Measurements from ENCODE around the gene LAMA1. TPM values are rescaled to one million over a fixed set of nuclear protein-coding genes. Genes with fewer than 3 reads are reported as not detected.

Gene LAMA1
- total and polyA plus RNA-seq, 2 experiments from 2014 or later, result 11.4 to 36.8 TPM

DNA sequence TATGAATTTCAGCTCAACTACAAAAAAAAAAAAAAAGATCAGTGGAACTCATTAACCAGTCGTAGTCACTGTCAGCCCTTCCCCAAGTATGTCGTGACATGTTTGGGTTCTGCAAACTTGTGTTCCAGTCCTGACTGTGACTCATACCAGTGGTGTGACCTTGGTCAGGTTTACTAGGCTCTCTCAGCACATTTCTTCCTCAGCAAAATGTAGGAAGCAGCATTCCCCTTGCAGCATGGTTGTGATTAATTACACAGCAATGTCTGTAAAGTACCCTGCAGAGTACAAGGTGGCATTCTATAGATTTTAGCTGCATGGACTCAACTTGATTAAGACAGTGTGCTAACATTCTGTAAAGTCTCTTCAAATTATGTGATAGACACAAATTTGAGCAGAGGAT, 156.9 kb downstream of the LAMA1 start:
- TF ChIP-seq, protein P1, sequence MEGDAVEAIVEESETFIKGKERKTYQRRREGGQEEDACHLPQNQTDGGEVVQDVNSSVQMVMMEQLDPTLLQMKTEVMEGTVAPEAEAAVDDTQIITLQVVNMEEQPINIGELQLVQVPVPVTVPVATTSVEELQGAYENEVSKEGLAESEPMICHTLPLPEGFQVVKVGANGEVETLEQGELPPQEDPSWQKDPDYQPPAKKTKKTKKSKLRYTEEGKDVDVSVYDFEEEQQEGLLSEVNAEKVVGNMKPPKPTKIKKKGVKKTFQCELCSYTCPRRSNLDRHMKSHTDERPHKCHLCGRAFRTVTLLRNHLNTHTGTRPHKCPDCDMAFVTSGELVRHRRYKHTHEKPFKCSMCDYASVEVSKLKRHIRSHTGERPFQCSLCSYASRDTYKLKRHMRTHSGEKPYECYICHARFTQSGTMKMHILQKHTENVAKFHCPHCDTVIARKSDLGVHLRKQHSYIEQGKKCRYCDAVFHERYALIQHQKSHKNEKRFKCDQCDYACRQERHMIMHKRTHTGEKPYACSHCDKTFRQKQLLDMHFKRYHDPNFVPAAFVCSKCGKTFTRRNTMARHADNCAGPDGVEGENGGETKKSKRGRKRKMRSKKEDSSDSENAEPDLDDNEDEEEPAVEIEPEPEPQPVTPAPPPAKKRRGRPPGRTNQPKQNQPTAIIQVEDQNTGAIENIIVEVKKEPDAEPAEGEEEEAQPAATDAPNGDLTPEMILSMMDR (IDR thresholded peaks at IDR 0.05; ENCODE audit: low read depth, low read length), result no peak
- no peaks in the 10 kb centered on the region for H3K9me3 ChIP-seq (ENCODE audit: low read depth)
- H3K36me3 ChIP-seq, result peaks cover 35% of the 10 kb centered on the region
- DNase-seq (ENCODE audit: low read depth in 1 of 2, low spot score in 1 of 2), result peak in 1 of 2 donors; percentile 43
- H3K4me1 ChIP-seq (ENCODE audit: low read depth), result no peaks in the 10 kb centered on the region
- H3K4me3 ChIP-seq, result no peak overlapping the region
- no peaks in the 10 kb centered on the region for H3K27me3 ChIP-seq
- no peak overlapping the region for H3K27ac ChIP-seq

DNA sequence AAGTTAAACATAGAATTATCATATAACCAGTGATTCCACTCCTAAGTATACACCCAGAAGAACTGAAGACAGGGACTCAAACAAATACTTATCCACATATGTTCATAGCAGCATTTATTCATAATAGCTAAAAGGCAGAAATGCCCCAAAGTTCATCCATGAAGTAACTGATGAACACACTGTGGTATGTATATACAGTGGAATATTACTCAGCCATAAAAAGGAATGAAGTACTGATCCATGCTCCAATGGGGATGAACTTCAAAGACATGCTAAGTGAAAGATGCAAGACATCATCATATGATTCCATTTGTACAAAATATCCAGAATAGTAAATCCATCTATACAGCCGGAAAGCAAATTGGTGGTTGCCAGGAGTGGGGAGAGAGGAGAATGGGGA, 157.5 kb downstream of the LAMA1 start:
- no peak for DNase-seq (ENCODE audit: low read depth in 1 of 2, low spot score in 1 of 2)
- Histone ChIP-seq H3K36me3 (peaks cover 32% of the 10 kb centered on the region), H3K4me3 (no peak overlapping the region), H3K27ac (no peak overlapping the region), H3K9me3 (ENCODE audit: low read depth) (no peaks in the 10 kb centered on the region), H3K27me3 (no peaks in the 10 kb centered on the region), H3K4me1 (ENCODE audit: low read depth) (no peaks in the 10 kb centered on the region)
- TF ChIP-seq, protein P1 (IDR thresholded peaks at IDR 0.05; ENCODE audit: low read depth, low read length), result no peak

DNA sequence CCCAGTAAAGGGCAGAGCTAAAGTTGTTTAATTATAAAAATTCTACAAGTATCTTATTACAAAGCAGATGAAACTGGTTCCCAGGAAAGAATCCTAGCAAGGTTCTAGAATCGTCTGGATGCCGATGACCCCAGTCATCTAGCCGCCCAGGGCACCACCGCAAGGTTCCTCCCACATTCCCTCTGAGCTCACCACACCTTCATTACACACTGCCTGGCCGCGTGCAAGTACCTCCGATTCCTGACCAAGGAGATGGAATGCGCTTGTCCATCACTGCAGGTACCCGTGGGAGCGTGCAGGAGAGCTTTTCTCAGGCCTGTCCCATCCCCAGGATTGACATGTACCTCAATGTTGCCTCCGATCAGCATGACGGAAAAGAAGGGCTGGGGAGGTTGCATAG, 158.5 kb downstream of the LAMA1 start:
- Histone ChIP-seq H3K36me3 (peaks cover 25% of the 10 kb centered on the region), H3K4me3 (no peak overlapping the region), H3K4me1 (ENCODE audit: low read depth) (no peaks in the 10 kb centered on the region), H3K27ac (no peak overlapping the region), H3K9me3 (ENCODE audit: low read depth) (no peaks in the 10 kb centered on the region), H3K27me3 (no peaks in the 10 kb centered on the region)
- DNase-seq (ENCODE audit: low read depth in 1 of 2, low spot score in 1 of 2), result no peak
- TF ChIP-seq, protein P1 (IDR thresholded peaks at IDR 0.05; ENCODE audit: low read depth, low read length), result no peak

DNA sequence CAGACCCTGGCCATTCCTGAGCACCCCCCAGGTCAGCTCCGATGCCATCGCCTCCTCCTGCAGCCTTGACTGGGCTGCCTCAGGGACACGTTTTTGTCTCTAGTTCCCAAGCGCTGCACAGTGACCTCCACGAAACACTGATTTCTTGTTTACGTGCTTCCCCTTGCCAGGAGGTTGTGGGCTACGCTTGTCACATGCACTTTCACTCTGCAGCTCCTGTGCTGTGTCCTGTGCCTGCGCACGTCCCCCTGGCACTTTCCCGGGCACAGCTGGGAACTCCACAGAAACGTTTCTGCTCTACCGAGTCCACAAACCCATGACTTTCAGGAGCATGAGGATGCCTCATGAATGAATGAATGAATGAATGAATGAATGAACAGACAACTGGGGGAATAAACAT, 160.6 kb downstream of the LAMA1 start:
- DNase-seq (ENCODE audit: low read depth in 1 of 2, low spot score in 1 of 2), result no peak
- Histone ChIP-seq H3K27me3 (no peaks in the 10 kb centered on the region), H3K36me3 (peaks cover 25% of the 10 kb centered on the region), H3K4me3 (no peak overlapping the region), H3K9me3 (ENCODE audit: low read depth) (no peaks in the 10 kb centered on the region), H3K4me1 (ENCODE audit: low read depth) (no peaks in the 10 kb centered on the region), H3K27ac (no peak overlapping the region)
- TF ChIP-seq, protein P1 (IDR thresholded peaks at IDR 0.05; ENCODE audit: low read depth, low read length), result no peak

DNA sequence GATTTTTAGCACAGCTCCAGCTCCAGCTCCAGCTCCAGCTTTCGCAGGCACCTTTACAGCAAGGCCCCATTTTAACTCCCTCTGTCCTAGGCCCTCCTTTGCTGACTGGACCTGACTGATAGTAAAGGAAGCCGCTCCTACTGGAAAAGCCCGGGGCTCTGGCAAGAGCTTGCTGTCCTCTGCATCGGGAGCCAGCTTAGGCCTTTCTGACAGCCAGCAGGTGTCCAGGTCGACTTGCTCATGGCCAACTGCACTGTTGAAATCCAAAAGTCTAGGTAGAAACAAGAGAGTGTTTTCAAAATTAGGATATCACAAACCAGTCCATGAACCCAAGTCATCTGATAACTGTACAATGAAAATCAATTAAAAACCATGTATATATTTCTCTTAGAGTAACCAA, 161.1 kb downstream of the LAMA1 start:
- TF ChIP-seq, protein P1 (IDR thresholded peaks at IDR 0.05; ENCODE audit: low read depth, low read length), result no peak
- no peaks in the 10 kb centered on the region for H3K9me3 ChIP-seq (ENCODE audit: low read depth)

DNA sequence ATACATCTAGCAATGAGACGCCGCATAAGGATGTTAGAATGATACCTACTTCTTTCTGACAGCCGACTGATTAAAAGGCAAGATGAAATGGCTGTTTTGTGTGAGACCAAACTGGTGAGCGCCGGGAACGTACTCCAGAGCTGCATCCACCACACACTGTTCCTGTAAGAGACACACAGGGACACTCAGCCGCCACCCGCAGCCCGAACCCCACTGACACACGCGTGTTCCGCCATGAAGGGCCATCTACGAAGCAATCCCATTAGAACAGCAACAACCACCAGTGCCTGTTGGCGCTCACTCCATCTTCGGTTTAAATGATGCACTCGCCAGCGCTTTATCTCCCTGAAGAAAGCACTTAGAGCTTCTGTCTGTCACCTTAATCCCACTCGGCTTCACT, 162.3 kb downstream of the LAMA1 start:
- Histone ChIP-seq H3K9me3 (ENCODE audit: low read depth) (no peaks in the 10 kb centered on the region), H3K27me3 (no peaks in the 10 kb centered on the region), H3K4me3 (no peak overlapping the region), H3K27ac (no peak overlapping the region), H3K4me1 (ENCODE audit: low read depth) (peaks cover 3% of the 10 kb centered on the region), H3K36me3 (peaks cover 13% of the 10 kb centered on the region)
- TF ChIP-seq, protein P1 (IDR thresholded peaks at IDR 0.05; ENCODE audit: low read depth, low read length), result no peak
- no peak for DNase-seq (ENCODE audit: low read depth in 1 of 2, low spot score in 1 of 2)

More for the DNA sequence above, 161.1 kb downstream of the LAMA1 start:
- H3K27ac ChIP-seq, result no peak overlapping the region
- no peak overlapping the region for H3K4me3 ChIP-seq
- H3K36me3 ChIP-seq, result peaks cover 20% of the 10 kb centered on the region
- no peaks in the 10 kb centered on the region for H3K27me3 ChIP-seq
- no peak for DNase-seq (ENCODE audit: low read depth in 1 of 2, low spot score in 1 of 2)
- no peaks in the 10 kb centered on the region for H3K4me1 ChIP-seq (ENCODE audit: low read depth)

Data from cardiac muscle cell (in vitro differentiated cells and primary cell).